ENCODE results near the gene FOXD4L5. TPM values are rescaled to one million over a fixed set of nuclear protein-coding genes. Genes with fewer than 3 reads are reported as not detected.
"Not testable (repeated sequence)": the region's sequence is repeated elsewhere in the genome, so short reads cannot be mapped to it uniquely, and the experiment has no call there.

FOXD4L5 gene
- not detected for total RNA-seq
- not detected for polyA plus RNA-seq (2013, experiment 1 of 2)
- 0.03 TPM for polyA plus RNA-seq (2013, experiment 2 of 2)
- 0 to 0.21 (median 0) reads per million in 172 experiments for total RNA-seq

DNA sequence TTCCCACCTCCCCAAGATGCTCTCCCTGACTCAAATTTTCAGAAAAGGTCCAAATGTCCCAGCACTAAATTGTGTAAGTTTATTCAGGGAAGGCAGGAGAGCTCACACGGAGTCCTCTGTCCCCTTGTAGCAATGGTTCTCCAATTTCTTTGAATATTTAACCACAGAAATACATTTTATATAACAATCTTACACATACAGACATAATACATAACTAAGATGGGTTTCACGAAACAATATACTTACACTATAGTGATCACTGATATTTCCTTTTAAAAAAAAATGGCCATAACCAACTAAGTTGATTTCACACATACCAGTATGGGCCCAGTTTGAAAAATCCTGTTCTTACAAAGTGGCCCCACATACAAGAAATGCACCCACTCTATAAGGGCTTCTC lies at the start of gene FOXD4L5:
FOXD4L5 (minus strand) TSS at position 101 of the 400 bp plus-strand sequence. CDS start 832 bp downstream, outside the sequence.
- POLR2A ChIA-PET; H3K27ac Mint-ChIP-seq; H3K4me3 ChIP-seq (ENCODE audit: low read length); CTCF ChIA-PET; intact Hi-C loops (cut with DNase I, micrococcal nuclease); H3K9me3 ChIP-seq (ENCODE audit: control insufficient read depth in 1 of 2, insufficient read depth in 1 of 2, low read length in 2 of 2); DNase-seq; H3K27me3 Mint-ChIP-seq; H3K36me3 ChIP-seq (ENCODE audit: insufficient read depth, low read length); H3K4me3 Mint-ChIP-seq; H3K36me3 Mint-ChIP-seq (ENCODE audit: low read depth); H3K9me3 Mint-ChIP-seq; ATAC-seq (ENCODE audit: poor library complexity); H3K27ac ChIP-seq (ENCODE audit: low read depth in 1 of 2, low read length in 2 of 2); H3K27me3 ChIP-seq (ENCODE audit: control insufficient read depth in 1 of 2, insufficient read depth in 2 of 2, low read length in 2 of 2); H3K4me1 ChIP-seq (ENCODE audit: insufficient read depth, low read length); H3K4me1 Mint-ChIP-seq (ENCODE audit: low read depth): not testable (repeated sequence)

DNA sequence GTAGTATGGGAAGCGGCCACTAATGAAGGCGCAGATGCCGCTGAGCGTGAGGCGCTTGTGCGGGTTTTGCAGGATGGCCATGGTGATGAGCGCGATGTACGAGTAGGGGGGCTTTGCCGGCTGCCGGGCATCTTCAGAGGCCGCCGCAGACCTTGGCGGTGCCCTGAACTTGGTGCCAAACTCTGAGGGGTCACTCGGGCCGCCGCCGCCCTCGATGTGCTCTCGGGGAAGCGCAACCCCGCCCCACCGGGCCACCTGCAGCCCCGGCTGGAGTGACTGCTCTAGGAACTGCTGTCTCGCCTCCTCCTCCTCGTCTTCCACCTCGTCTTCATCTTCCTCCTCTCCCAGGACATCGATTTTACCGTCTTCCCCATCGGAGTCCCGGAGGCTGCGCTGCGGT lies 1.1 kb downstream of the FOXD4L5 start:
- CTCF ChIA-PET; H3K36me3 Mint-ChIP-seq (ENCODE audit: low read depth); H3K36me3 ChIP-seq (ENCODE audit: insufficient read depth, low read length); DNase-seq; H3K27ac Mint-ChIP-seq; H3K9me3 Mint-ChIP-seq; H3K27ac ChIP-seq (ENCODE audit: low read depth in 1 of 2, low read length in 2 of 2); H3K27me3 ChIP-seq (ENCODE audit: control insufficient read depth in 1 of 2, insufficient read depth in 2 of 2, low read length in 2 of 2); POLR2A ChIA-PET; H3K27me3 Mint-ChIP-seq; H3K4me3 ChIP-seq (ENCODE audit: low read length); H3K9me3 ChIP-seq (ENCODE audit: control insufficient read depth in 1 of 2, insufficient read depth in 1 of 2, low read length in 2 of 2); H3K4me3 Mint-ChIP-seq; intact Hi-C loops (cut with DNase I, micrococcal nuclease); H3K4me1 ChIP-seq (ENCODE audit: insufficient read depth, low read length); H3K4me1 Mint-ChIP-seq (ENCODE audit: low read depth); ATAC-seq (ENCODE audit: poor library complexity): not testable (repeated sequence)

DNA sequence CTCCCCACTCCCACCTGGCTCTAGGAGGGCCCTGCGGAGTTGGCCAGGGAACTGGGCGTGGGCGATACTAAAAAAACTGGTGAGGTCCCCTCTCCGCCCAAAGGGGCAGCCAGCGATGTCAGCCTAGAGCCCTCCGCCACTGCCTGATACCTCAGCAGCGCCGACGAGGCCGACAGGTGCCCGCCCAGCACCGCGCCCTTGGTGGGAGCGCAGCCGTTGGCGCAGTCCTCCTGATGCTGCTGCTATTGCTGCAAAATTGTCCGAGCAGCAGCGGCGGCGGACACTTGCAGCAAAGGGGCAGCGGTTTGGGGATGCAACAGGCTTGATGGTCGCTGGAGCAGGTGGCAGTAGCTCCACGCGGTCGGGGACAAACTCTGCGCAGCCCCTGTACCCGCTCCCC lies 2.0 kb downstream of the FOXD4L5 start:
- POLR2A ChIA-PET; intact Hi-C loops (cut with DNase I, micrococcal nuclease); H3K9me3 ChIP-seq (ENCODE audit: control insufficient read depth in 1 of 2, insufficient read depth in 1 of 2, low read length in 2 of 2); ATAC-seq (ENCODE audit: poor library complexity); H3K27me3 ChIP-seq (ENCODE audit: control insufficient read depth in 1 of 2, insufficient read depth in 2 of 2, low read length in 2 of 2); H3K36me3 ChIP-seq (ENCODE audit: insufficient read depth, low read length); H3K27me3 Mint-ChIP-seq; H3K4me3 Mint-ChIP-seq; H3K36me3 Mint-ChIP-seq (ENCODE audit: low read depth); H3K9me3 Mint-ChIP-seq; H3K4me3 ChIP-seq (ENCODE audit: low read length); H3K4me1 Mint-ChIP-seq (ENCODE audit: low read depth); CTCF ChIA-PET; H3K4me1 ChIP-seq (ENCODE audit: insufficient read depth, low read length); DNase-seq; H3K27ac Mint-ChIP-seq; H3K27ac ChIP-seq (ENCODE audit: low read depth in 1 of 2, low read length in 2 of 2): not testable (repeated sequence)
